ENCODE data around the gene PPDPF.

Gene PPDPF

DNA sequence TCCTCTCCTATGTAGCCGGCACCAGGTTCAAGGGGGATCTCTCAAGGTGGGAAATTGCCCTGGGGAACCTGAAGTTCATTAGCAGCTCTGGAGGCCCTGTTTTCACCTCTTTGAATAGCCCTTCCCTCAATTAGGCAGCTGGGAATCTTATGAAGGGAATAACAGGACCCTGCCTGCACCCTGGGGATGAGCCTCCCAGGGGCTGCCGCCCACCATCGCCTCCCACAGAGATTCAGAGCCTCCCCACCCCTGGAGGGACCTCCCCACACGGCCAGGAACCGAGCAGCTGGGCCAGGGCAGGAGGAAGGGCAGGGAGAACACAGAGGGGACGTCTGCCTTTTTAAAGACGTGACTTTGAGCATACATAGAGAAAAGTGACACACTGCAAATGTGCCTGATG is 17.0 kb upstream of the PPDPF start:
- Histone ChIP-seq H3K4me3 (IDR thresholded peaks at IDR 0.05; ENCODE audit: insufficient read depth, low read depth, low read length) (no peak overlapping the region), H2AFZ (ENCODE audit: low read depth) (no peak overlapping the region), H3K27ac (no peak overlapping the region), H3K4me1 (ENCODE audit: low read depth, poor library complexity, severe bottlenecking) (peaks cover 3% of the 10 kb centered on the region), H3K36me3 (ENCODE audit: insufficient read depth) (no peaks in the 10 kb centered on the region), H3K4me2 (no peak overlapping the region), H3K27me3 (ENCODE audit: insufficient read depth, low read depth) (peaks cover 83% of the 10 kb centered on the region), H3K79me2 (ENCODE audit: insufficient read depth, low read depth) (no peaks in the 10 kb centered on the region), H3K9ac (no peak overlapping the region), H4K20me1 (ENCODE audit: insufficient read depth) (no peaks in the 10 kb centered on the region)
- TF ChIP-seq CTCF (conservative IDR thresholded peaks at IDR 0.05; ENCODE audit: low read depth, low read length), result no peak

- H3K27ac ChIP-seq, result no peak overlapping the region
- no peak overlapping the region for H3K4me2 ChIP-seq
- H3K4me1 ChIP-seq (ENCODE audit: low read depth, poor library complexity, severe bottlenecking), result peaks cover 3% of the 10 kb centered on the region
- no peaks in the 10 kb centered on the region for H3K79me2 ChIP-seq (ENCODE audit: insufficient read depth, low read depth)
- peaks cover 91% of the 10 kb centered on the region for H3K27me3 ChIP-seq (ENCODE audit: insufficient read depth, low read depth)
- no peaks in the 10 kb centered on the region for H3K36me3 ChIP-seq (ENCODE audit: insufficient read depth)
- H3K9ac ChIP-seq, result no peak overlapping the region
- no peak overlapping the region for H2AFZ ChIP-seq (ENCODE audit: low read depth)
- H4K20me1 ChIP-seq (ENCODE audit: insufficient read depth), result no peaks in the 10 kb centered on the region
- no peak for TF ChIP-seq CTCF (conservative IDR thresholded peaks at IDR 0.05; ENCODE audit: low read depth, low read length)
- no peak overlapping the region for H3K4me3 ChIP-seq (IDR thresholded peaks at IDR 0.05; ENCODE audit: insufficient read depth, low read depth, low read length)
These were observed 15.9 kb upstream of the PPDPF start for GRCh38 chr20:63504642-63505041.

- H3K79me2 ChIP-seq (ENCODE audit: insufficient read depth, low read depth), result no peaks in the 10 kb centered on the region
- no peak overlapping the region for H2AFZ ChIP-seq (ENCODE audit: low read depth)
- no peak overlapping the region for H3K9ac ChIP-seq
- H3K4me3 ChIP-seq (IDR thresholded peaks at IDR 0.05; ENCODE audit: insufficient read depth, low read depth, low read length), result no peak overlapping the region
- no peaks in the 10 kb centered on the region for H4K20me1 ChIP-seq (ENCODE audit: insufficient read depth)
- peaks cover 95% of the 10 kb centered on the region for H3K27me3 ChIP-seq (ENCODE audit: insufficient read depth, low read depth)
- H3K27ac ChIP-seq, result no peak overlapping the region
- peaks cover 3% of the 10 kb centered on the region for H3K4me1 ChIP-seq (ENCODE audit: low read depth, poor library complexity, severe bottlenecking)
- no peak for TF ChIP-seq CTCF (conservative IDR thresholded peaks at IDR 0.05; ENCODE audit: low read depth, low read length)
- no peaks in the 10 kb centered on the region for H3K36me3 ChIP-seq (ENCODE audit: insufficient read depth)
- no peak overlapping the region for H3K4me2 ChIP-seq
These were observed 15.3 kb upstream of the PPDPF start for GRCh38 chr20:63505281-63505680.

- Histone ChIP-seq H3K79me2 (ENCODE audit: insufficient read depth, low read depth) (no peaks in the 10 kb centered on the region), H2AFZ (ENCODE audit: low read depth) (no peak overlapping the region), H3K4me3 (IDR thresholded peaks at IDR 0.05; ENCODE audit: insufficient read depth, low read depth, low read length) (no peak overlapping the region), H3K36me3 (ENCODE audit: insufficient read depth) (no peaks in the 10 kb centered on the region), H4K20me1 (ENCODE audit: insufficient read depth) (no peaks in the 10 kb centered on the region), H3K9ac (no peak overlapping the region), H3K4me2 (no peak overlapping the region), H3K27ac (no peak overlapping the region), H3K27me3 (ENCODE audit: insufficient read depth, low read depth) (peaks cover 97% of the 10 kb centered on the region), H3K4me1 (ENCODE audit: low read depth, poor library complexity, severe bottlenecking) (peaks cover 3% of the 10 kb centered on the region)
- no peak for TF ChIP-seq CTCF (conservative IDR thresholded peaks at IDR 0.05; ENCODE audit: low read depth, low read length)
These were observed 14.8 kb upstream of the PPDPF start for GRCh38 chr20:63505723-63506122.
